H1 (cell line): ENCODE results near the gene UPK2. TPM values are rescaled to one million over a fixed set of nuclear protein-coding genes. Genes with fewer than 3 reads are reported as not detected.

Experiments
- ATF2 ChIP-seq: IDR thresholded peaks from 2 replicates; pipeline ENCODE4 v1.6.1; 2012; ENCODE audit warnings: low read length, inconsistent platforms
- HDAC2 ChIP-seq, 2 experiments: fragments of 300-600 bp in 1 of 2; sonication (generic) in 1 of 2; IDR thresholded peaks; 2 replicates each; pipeline ENCODE4 v1.6.1; 2011 to 2012; ENCODE audit warnings: low read depth in 2 of 2, low read length in 2 of 2, mild to moderate bottlenecking in 2 of 2, moderate library complexity in 2 of 2, borderline replicate concordance in 1 of 2, inconsistent platforms in 1 of 2
- SAP30 ChIP-seq: fragments of 300-600 bp; sonication (generic); IDR thresholded peaks from 2 replicates; pipeline ENCODE4 v1.7.1; 2012; ENCODE audit warnings: low read length, moderate library complexity, mild to moderate bottlenecking, inconsistent platforms; ENCODE audit not compliant: insufficient read depth, insufficient replicate concordance
- polyA plus RNA-seq, 7 experiments: library from polyadenylated mRNA; depleted of rRNA in 3 of 7; stranded (reverse) in 5 of 7; unstranded in 2 of 7; fragments of >200 nt in 5 of 7; fragments of 200-250 nt in 2 of 7; gene quantifications; 1 replicate in 5 of 7; 2 replicates in 1 of 7; 4 replicates in 1 of 7; pipeline versions ENCODE4 v1.2.1 to v1.2.3, GENCODE V29; 2011 to 2013; ENCODE audit warnings: missing spikeins in 2 of 7, mixed read lengths in 2 of 7
- total RNA-seq: library from RNA; stranded (reverse); fragmentation: NEBNext Ultra II Directional; extraction: Animal tissue kit (Norgen Biotek cat#: 25700); gene quantifications from 2 replicates; pipeline ENCODE4 v1.2.1, GENCODE V29; 2021

The UPK2 gene
- total and polyA plus RNA-seq, 2 of the 8 experiments (the other 6 are each of a cell fraction or from before 2014, with no cell fraction given), result 0.76 TPM; not detected in 1

GRCh38 chr11:118939404-118939915 is 16.6 kb upstream of the UPK2 start (continued):
- no peak for TF ChIP-seq ATF2
- TF ChIP-seq SAP30, result no peak
- no peak for TF ChIP-seq HDAC2 (IDR thresholded peaks at IDR 0.05; ENCODE audit: borderline replicate concordance in 1 of 2, low read depth in 2 of 2, low read length in 2 of 2)
